SK-N-SH (cell line): ENCODE results near the gene GALNT16.

Experiments used
- EP300 ChIP-seq, 2 experiments: IDR thresholded peaks; 2 replicates each; pipeline versions ENCODE4 v1.4.0 to v1.6.1; 2012; ENCODE audit warnings: borderline replicate concordance in 1 of 2, low read depth in 1 of 2, low read length in 1 of 2
- EZH2phosphoT487 ChIP-seq: fragments of 200-600 bp; sonication (generic); IDR thresholded peaks from 2 replicates; pipeline ENCODE4 v1.6.1; 2017; ENCODE audit warnings: low read depth, mixed run types, mild to moderate bottlenecking, antibody characterized with exemption, moderate library complexity, borderline replicate concordance
- PBX3 ChIP-seq: IDR thresholded peaks from 2 replicates; pipeline ENCODE4; 2012
- POLR2AphosphoS5 ChIP-seq: IDR thresholded peaks from 2 replicates; pipeline ENCODE4 v1.6.1; 2012; ENCODE audit warnings: low read depth, low read length
- TF ChIP-seq, protein P1 (sequence below): fragments of 200-600 bp; sonication (generic); IDR thresholded peaks from 2 replicates; pipeline ENCODE4 v1.6.1; 2017; ENCODE audit warnings: antibody characterized with exemption, mild to moderate bottlenecking, moderate library complexity

DNA sequence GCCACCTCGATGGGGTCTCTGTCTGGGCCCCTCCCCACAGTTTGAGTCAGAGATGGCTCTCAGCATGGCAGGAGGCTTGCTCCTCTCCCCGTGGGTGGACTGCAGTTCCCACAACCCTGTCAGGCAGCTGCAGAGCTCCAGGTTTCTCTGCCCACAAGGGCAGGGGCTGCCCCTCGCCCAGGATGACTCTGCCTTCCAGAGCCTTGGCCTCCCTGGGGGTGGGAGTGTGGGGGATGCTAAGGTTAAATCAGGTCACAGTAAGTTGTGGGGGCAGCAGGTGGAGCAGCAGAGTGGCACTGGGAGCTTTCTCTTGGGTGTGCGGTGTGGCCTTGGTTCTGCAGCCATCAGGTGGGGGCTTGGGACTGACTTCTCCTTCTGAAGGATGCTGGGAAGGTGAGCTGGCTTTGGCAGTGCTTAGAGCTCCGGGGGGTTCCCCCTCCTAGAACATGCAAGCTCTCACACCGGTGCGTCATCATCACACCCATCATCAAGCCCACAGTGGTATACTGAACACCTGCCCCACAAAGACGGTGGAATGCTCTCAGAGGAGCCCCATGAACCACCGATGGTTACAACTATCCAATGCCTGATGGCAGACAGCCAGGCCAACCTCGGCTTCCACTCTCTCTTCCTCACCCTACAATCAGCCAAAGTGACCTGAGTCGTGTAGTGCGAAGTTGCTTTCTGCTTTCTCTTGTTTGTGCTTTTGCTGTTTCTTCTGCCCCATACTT is 98.4 kb downstream of the GALNT16 start:
- TF ChIP-seq PBX3 (no peak), POLR2AphosphoS5 (no peak), EP300 (IDR thresholded peaks at IDR 0.05; ENCODE audit: borderline replicate concordance in 1 of 2, low read depth in 1 of 2, low read length in 1 of 2) (no peak), EZH2phosphoT487 (no peak)
- TF ChIP-seq, protein P1, sequence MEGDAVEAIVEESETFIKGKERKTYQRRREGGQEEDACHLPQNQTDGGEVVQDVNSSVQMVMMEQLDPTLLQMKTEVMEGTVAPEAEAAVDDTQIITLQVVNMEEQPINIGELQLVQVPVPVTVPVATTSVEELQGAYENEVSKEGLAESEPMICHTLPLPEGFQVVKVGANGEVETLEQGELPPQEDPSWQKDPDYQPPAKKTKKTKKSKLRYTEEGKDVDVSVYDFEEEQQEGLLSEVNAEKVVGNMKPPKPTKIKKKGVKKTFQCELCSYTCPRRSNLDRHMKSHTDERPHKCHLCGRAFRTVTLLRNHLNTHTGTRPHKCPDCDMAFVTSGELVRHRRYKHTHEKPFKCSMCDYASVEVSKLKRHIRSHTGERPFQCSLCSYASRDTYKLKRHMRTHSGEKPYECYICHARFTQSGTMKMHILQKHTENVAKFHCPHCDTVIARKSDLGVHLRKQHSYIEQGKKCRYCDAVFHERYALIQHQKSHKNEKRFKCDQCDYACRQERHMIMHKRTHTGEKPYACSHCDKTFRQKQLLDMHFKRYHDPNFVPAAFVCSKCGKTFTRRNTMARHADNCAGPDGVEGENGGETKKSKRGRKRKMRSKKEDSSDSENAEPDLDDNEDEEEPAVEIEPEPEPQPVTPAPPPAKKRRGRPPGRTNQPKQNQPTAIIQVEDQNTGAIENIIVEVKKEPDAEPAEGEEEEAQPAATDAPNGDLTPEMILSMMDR: no peak
